ENCODE measurements around the gene ASGR2. TPM values are rescaled to one million over a fixed set of nuclear protein-coding genes. Genes with fewer than 3 reads are reported as not detected.

ASGR2 gene
- total and polyA plus RNA-seq, 2 of the 13 experiments (the other 11 are each of a cell fraction or from before 2014, with no cell fraction given), result 320 to 754 TPM

DNA sequence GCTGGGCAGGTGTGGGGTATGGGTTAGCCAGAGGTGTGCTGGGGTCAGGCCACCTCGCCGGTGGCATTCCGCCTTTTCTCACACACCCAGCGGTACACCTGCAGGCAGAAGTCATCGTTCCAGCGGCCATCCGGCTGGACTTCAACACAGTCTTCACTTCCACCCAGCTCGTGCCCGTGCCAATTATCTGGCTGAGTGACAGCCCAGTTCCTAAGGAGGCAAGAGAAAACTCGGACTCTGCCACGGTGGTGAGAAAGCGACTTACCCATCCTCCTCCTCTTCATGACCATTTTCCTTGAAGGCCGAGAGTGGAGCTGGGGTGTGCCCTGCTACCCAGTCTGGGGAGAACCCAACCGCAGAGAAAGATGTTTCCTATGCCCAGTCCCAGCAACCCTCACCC is 13.1 kb downstream of the ASGR2 start:
- ATAC-seq, result peak; percentile 21; the same call in 2 of the 3 replicates
- intact Hi-C loops (cut with micrococcal nuclease; ENCODE audit: unreplicated experiment), result no loop called here

More for the DNA sequence above, 13.1 kb downstream of the ASGR2 start:
- Histone ChIP-seq H3K36me3 (replicated peaks in 1 of 2; ENCODE audit: control insufficient read depth in 1 of 2, insufficient read depth in 2 of 2, low read length in 2 of 2) (peaks cover 21 to 43% of the 10 kb centered on the region in 2 experiments), H2AFZ (ENCODE audit: low read length) (no peak overlapping the region), H4K20me1 (ENCODE audit: insufficient read depth, low read length) (no peaks in the 10 kb centered on the region), H3K79me2 (ENCODE audit: insufficient read depth, low read length) (no peaks in the 10 kb centered on the region), H3K4me2 (ENCODE audit: low read depth, low read length) (no peak overlapping the region), H3K9me3 (ENCODE audit: low read length) (no peaks in the 10 kb centered on the region), H3K4me3 (replicated peaks in 1 of 3; ENCODE audit: insufficient read depth in 1 of 3, low read depth in 2 of 3, low read length in 3 of 3) (no peak overlapping the region), H3K27ac (ENCODE audit: extremely low read length, insufficient read depth, low read length) (no peak overlapping the region), H3K9ac (ENCODE audit: insufficient read depth, low read depth, low read length) (no peak overlapping the region), H3K27me3 (ENCODE audit: control insufficient read depth in 1 of 2, insufficient read depth in 2 of 2, low read length in 2 of 2) (no peaks in the 10 kb centered on the region), H3K4me1 (ENCODE audit: insufficient read depth, low read length) (no peaks in the 10 kb centered on the region)
- TSS peak; percentile 56 for BruUV-seq (replicated peaks)
- in situ Hi-C loops (cut with HindIII; ENCODE audit: extremely low pct_ligation_motif_present, low pct_unique_long_range_greater_than_20kb), result no loop called here
- CTCF ChIA-PET (ENCODE audit: low intra/inter-chr PET ratio, low total read pairs), result no interaction called here
- FAIRE-seq (no peak), DNase-seq (ENCODE audit: low spot score) (no peak)
- WGBS (ENCODE audit: low lambda C conversion rate), result 96% methylated on average over 14 of the region's 14 CpGs
- no peak for TF ChIP-seq SOX13 (IDR thresholded peaks at IDR 0.05)
- no peak for TF ChIP-seq SOX13 (CRISPR knock-in tag; conservative IDR thresholded peaks at IDR 0.05 in 1 of 2, IDR thresholded peaks at IDR 0.05 in 1 of 2)
- no peak for TF ChIP-seq FOXM1 (CRISPR knock-in tag; IDR thresholded peaks at IDR 0.05)
- TF ChIP-seq ZNF557 (CRISPR knock-in tag; IDR thresholded peaks at IDR 0.05), result no peak
- no peak for TF ChIP-seq ELF4 (CRISPR knock-in tag; IDR thresholded peaks at IDR 0.05; ENCODE audit: borderline replicate concordance)
- TF ChIP-seq ZFP36L1 (CRISPR knock-in tag; IDR thresholded peaks at IDR 0.05), result no peak
- no peak for TF ChIP-seq ZNF253 (CRISPR knock-in tag; IDR thresholded peaks at IDR 0.05; ENCODE audit: borderline replicate concordance)
- TF ChIP-seq ZNF530 (CRISPR knock-in tag; IDR thresholded peaks at IDR 0.05; ENCODE audit: low read depth), result no peak
- no peak for TF ChIP-seq ZFP37 (CRISPR knock-in tag; IDR thresholded peaks at IDR 0.05; ENCODE audit: borderline replicate concordance)
- TF ChIP-seq ZBTB3 (CRISPR knock-in tag; IDR thresholded peaks at IDR 0.05; ENCODE audit: borderline replicate concordance, low read depth), result no peak
- TF ChIP-seq ADNP (CRISPR knock-in tag; IDR thresholded peaks at IDR 0.05), result no peak
- TF ChIP-seq ZNF614 (CRISPR knock-in tag; IDR thresholded peaks at IDR 0.05; ENCODE audit: borderline replicate concordance), result no peak
- TF ChIP-seq NR2F6 (IDR thresholded peaks at IDR 0.05), result no peak
- no peak for TF ChIP-seq NR2F6 (CRISPR knock-in tag; IDR thresholded peaks at IDR 0.05)
- TF ChIP-seq, protein P1, sequence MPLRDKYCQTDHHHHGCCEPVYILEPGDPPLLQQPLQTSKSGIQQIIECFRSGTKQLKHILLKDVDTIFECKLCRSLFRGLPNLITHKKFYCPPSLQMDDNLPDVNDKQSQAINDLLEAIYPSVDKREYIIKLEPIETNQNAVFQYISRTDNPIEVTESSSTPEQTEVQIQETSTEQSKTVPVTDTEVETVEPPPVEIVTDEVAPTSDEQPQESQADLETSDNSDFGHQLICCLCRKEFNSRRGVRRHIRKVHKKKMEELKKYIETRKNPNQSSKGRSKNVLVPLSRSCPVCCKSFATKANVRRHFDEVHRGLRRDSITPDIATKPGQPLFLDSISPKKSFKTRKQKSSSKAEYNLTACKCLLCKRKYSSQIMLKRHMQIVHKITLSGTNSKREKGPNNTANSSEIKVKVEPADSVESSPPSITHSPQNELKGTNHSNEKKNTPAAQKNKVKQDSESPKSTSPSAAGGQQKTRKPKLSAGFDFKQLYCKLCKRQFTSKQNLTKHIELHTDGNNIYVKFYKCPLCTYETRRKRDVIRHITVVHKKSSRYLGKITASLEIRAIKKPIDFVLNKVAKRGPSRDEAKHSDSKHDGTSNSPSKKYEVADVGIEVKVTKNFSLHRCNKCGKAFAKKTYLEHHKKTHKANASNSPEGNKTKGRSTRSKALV (CRISPR knock-in tag; IDR thresholded peaks at IDR 0.05), result no peak
- POLR2A ChIA-PET, result interaction anchor here (1.0 to 3.8 kb wide), 5 partner anchors 9 to 35 kb away, joined by 3 to 59 read pairs (median 7); partner anchors contain the start of gene ASGR2
